Measurements from ENCODE around the gene CDH23.

DNA sequence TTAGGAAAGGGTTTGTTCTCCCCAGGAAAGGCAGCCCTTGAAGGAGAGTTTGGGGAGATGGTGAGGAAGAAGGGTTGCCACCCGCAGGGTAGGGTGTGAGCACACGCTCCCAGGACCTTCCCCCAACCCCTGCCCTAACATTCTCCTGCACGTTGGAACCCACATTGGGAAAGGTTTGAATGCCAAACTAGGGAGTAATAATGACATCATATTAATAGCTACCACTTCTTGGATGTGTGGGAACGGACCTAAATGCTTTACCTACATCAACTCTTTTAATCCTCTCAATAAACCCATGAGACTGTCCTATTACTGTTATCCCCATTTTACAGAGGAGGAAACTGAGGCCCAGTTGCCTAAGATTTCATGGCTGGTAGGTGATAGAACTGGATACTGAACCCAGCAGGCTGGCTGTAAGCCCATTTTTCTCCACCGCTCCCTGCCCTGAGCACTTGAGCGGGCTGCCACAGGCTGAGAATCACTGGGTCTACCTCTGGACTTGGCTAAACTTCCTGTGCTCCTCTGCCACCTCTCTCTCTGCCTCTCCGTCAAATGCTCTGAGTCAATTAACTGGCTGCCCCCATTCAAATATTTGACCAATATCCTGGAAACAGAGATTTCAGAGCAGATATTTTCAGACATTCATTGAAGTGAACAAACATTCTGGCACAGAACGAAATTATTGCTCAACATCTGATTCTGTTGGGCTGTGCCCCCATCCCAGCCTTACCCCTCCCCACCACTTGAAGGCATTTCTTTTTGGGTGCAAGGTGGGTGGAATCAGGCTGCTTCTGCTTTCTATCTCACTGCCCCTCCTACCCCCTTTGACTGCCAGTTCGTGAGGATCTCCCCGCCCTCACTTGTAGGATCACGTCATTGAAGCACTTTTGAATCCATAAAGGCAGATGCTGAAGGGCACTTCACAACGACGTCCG, 193.2 kb downstream of the CDH23 start:
- TF ChIP-seq GATA3 (IDR thresholded peaks at IDR 0.05; ENCODE audit: low read depth, low read length) = no peak
- TF ChIP-seq GATA2 (IDR thresholded peaks at IDR 0.05; ENCODE audit: low read depth, low read length) = no peak

Measured in SH-SY5Y (cell line).